ENCODE measurements around the gene CTSF. TPM values are rescaled to one million over a fixed set of nuclear protein-coding genes. Genes with fewer than 3 reads are reported as not detected.

The CTSF gene
- total and polyA plus RNA-seq, 2 of the 13 experiments (the other 11 are each of a cell fraction or from before 2014, with no cell fraction given) = not detected

- no peaks in the 10 kb centered on the region for H3K79me2 ChIP-seq (ENCODE audit: insufficient read depth, low read length)
- BruUV-seq (replicated peaks) = no TSS peak
- H3K27ac ChIP-seq (ENCODE audit: extremely low read length, insufficient read depth, low read length) = no peak overlapping the region
- FAIRE-seq = no peak
- 83% methylated on average over 6 of the region's 6 CpGs for WGBS (ENCODE audit: low lambda C conversion rate)
- POLR2A ChIA-PET = interaction anchor here (1.4 kb wide), 1 partner anchor 12 kb away, joined by 4 read pairs; no protein-coding TSS in a partner anchor
- intact Hi-C loops (cut with micrococcal nuclease; ENCODE audit: unreplicated experiment) (no loop called here), in situ Hi-C loops (cut with HindIII; ENCODE audit: extremely low pct_ligation_motif_present, low pct_unique_long_range_greater_than_20kb) (no loop called here)
- peaks cover 0 to 3% of the 10 kb centered on the region in 2 experiments; a peak in 1 of 5 replicates for H3K36me3 ChIP-seq (replicated peaks in 1 of 2; ENCODE audit: control insufficient read depth in 1 of 2, insufficient read depth in 2 of 2, low read length in 2 of 2)
- no peak overlapping the region for H3K4me2 ChIP-seq (ENCODE audit: low read depth, low read length)
- H3K9ac ChIP-seq (ENCODE audit: insufficient read depth, low read depth, low read length) = no peak overlapping the region
- no peak overlapping the region for H3K4me3 ChIP-seq (replicated peaks in 1 of 3; ENCODE audit: insufficient read depth in 1 of 3, low read depth in 2 of 3, low read length in 3 of 3)
- CTCF ChIA-PET (ENCODE audit: low intra/inter-chr PET ratio, low total read pairs) = no interaction called here
- no peaks in the 10 kb centered on the region for H3K9me3 ChIP-seq (ENCODE audit: low read length)
- no peak for ATAC-seq
- no peak for DNase-seq (ENCODE audit: low spot score)
- no peaks in the 10 kb centered on the region for H4K20me1 ChIP-seq (ENCODE audit: insufficient read depth, low read length)
- H3K27me3 ChIP-seq (ENCODE audit: control insufficient read depth in 1 of 2, insufficient read depth in 2 of 2, low read length in 2 of 2) = no peaks in the 10 kb centered on the region
- 0 out of 2 replicates have a peak, but pooled peaks cover 7% of the 10 kb centered on the region for H3K4me1 ChIP-seq (ENCODE audit: insufficient read depth, low read length)
- no peak overlapping the region for H2AFZ ChIP-seq (ENCODE audit: low read length)
- TF ChIP-seq PRDM10 (CRISPR knock-in tag; IDR thresholded peaks at IDR 0.05; ENCODE audit: low read depth) (no peak), ZNF562 (CRISPR knock-in tag; IDR thresholded peaks at IDR 0.05; ENCODE audit: borderline replicate concordance) (no peak), HMGA1 (CRISPR knock-in tag; conservative IDR thresholded peaks at IDR 0.05) (no peak), ZNF709 (CRISPR knock-in tag; IDR thresholded peaks at IDR 0.05) (no peak), ZNF883 (CRISPR knock-in tag; IDR thresholded peaks at IDR 0.05; ENCODE audit: not compliant biosample characterization) (no peak), U2AF2 (IDR thresholded peaks at IDR 0.05; ENCODE audit: low read depth, low read length) (no peak), HMGXB4 (CRISPR knock-in tag; IDR thresholded peaks at IDR 0.05; ENCODE audit: borderline replicate concordance in 1 of 2, low read depth in 1 of 2) (no peak)
- TF ChIP-seq, protein P1, sequence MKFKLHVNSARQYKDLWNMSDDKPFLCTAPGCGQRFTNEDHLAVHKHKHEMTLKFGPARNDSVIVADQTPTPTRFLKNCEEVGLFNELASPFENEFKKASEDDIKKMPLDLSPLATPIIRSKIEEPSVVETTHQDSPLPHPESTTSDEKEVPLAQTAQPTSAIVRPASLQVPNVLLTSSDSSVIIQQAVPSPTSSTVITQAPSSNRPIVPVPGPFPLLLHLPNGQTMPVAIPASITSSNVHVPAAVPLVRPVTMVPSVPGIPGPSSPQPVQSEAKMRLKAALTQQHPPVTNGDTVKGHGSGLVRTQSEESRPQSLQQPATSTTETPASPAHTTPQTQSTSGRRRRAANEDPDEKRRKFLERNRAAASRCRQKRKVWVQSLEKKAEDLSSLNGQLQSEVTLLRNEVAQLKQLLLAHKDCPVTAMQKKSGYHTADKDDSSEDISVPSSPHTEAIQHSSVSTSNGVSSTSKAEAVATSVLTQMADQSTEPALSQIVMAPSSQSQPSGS (CRISPR knock-in tag; IDR thresholded peaks at IDR 0.05) = no peak
- TF ChIP-seq, protein P2, sequence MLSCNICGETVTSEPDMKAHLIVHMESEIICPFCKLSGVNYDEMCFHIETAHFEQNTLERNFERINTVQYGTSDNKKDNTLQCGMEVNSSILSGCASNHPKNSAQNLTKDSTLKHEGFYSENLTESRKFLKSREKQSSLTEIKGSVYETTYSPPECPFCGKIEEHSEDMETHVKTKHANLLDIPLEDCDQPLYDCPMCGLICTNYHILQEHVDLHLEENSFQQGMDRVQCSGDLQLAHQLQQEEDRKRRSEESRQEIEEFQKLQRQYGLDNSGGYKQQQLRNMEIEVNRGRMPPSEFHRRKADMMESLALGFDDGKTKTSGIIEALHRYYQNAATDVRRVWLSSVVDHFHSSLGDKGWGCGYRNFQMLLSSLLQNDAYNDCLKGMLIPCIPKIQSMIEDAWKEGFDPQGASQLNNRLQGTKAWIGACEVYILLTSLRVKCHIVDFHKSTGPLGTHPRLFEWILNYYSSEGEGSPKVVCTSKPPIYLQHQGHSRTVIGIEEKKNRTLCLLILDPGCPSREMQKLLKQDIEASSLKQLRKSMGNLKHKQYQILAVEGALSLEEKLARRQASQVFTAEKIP (CRISPR knock-in tag; IDR thresholded peaks at IDR 0.05; ENCODE audit: borderline replicate concordance) = no peak
- TF ChIP-seq, protein P3, sequence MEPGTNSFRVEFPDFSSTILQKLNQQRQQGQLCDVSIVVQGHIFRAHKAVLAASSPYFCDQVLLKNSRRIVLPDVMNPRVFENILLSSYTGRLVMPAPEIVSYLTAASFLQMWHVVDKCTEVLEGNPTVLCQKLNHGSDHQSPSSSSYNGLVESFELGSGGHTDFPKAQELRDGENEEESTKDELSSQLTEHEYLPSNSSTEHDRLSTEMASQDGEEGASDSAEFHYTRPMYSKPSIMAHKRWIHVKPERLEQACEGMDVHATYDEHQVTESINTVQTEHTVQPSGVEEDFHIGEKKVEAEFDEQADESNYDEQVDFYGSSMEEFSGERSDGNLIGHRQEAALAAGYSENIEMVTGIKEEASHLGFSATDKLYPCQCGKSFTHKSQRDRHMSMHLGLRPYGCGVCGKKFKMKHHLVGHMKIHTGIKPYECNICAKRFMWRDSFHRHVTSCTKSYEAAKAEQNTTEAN (CRISPR knock-in tag; conservative IDR thresholded peaks at IDR 0.05) = no peak
Measured at GRCh38 chr11:66532784-66533183, 35.6 kb downstream of the CTSF start.
